GM19452 (cell line): Measurements from ENCODE around the gene NOS1AP.

Experiments used
- ATAC-seq: cut with Tn5 transposase; IDR thresholded peaks from one replicate; pipeline ENCODE4 v1.9.1; 2021; ENCODE audit not compliant: unreplicated experiment

Gene NOS1AP

DNA sequence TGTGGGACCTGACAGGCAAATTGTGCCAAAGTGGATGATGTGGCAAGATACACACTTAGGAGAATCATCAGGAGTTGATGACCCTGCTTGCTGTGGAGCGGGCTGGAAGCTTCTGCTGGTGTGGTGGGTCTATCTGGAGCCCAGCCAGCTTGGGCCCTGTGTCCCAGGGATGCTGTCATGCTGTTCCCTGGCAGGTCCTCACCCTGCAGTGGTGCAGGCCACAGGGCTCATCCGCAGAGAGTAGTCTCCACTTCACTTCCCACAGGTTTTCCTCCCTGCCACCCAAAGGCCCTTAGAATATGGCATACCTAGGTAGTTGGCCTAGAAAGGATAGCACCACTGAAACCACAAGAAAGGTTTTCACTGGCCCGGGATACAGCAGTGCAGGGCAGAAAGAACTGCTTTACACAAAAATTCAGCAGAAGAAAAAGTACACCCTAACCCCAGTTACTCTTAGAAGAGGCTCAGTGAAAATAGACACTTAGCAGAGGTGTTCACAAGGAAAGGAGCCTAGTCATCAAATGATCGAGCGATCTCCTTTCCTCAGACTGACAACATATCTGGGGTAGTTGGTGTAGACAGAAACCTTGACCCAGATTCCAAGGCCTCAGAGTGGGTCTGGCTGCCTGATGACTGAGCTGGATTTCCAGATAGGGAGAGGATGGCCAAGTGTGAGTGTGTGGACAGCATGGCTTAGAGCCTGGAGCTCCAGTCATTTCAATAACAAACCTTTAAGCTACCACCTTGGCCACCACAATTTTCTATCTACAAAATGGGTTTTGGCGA is 310.8 kb downstream of the NOS1AP start:
- ATAC-seq: no peak

DNA sequence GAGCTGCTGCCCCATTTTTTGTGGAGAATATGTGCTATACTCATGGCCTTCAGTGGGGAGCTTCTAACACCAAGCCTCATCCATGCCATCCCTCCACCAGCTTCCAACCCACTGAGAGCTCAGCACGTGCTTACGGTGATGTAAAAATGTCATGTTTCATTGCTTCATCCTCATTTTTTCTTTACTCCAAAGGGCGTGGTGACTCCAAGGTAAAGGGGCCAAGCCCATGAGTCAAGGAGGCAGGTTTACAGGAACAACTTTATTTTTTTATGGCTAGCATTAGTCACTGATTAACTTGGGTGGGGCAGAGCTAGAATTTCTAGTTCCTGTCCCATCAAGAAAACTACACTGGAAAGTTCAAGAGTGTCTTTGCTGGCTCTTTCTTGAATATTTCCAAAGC is 311.9 kb downstream of the NOS1AP start, which contains the start of gene C1orf226:
C1orf226 (plus strand) TSS at position 346 of the 400 bp plus-strand sequence. CDS start 174 bp downstream, outside the sequence.
- ATAC-seq: no peak

DNA sequence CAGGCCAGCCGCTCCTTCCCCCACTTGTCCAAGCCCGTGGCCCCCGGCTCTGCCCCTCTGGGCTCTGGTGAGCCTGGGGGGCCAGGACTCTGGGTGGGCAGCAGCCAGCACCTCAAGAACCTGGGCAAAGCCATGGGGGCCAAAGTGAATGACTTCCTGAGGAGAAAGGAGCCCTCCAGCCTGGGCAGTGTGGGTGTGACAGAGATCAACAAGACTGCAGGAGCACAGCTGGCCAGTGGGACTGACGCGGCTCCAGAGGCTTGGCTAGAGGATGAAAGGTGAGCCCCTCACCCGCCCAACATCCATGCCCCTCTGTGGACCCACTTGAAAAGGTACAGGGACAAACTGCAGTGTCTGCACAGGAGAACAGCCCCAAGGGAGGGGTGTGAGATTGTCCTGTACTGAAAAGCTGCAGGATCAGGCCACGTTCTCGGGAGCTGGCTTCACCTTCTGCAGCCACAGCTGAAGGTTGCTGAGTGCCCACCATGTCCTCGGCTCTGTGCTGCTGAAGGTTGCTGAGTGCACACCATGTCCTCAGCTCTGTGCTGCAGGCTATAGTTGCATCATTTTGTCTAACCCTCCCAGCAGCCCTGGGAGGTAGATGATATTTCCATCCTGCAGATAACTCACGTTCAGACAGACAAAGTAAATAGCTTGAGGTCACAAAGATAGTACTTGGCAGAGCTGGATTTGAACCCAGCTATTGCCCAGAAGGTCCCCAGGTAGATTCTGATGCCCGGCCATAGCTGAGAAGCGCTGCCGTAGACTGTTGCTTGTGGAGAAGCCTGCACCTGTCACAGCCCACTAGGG is 312.7 kb downstream of the NOS1AP start:
- no peak for ATAC-seq

DNA sequence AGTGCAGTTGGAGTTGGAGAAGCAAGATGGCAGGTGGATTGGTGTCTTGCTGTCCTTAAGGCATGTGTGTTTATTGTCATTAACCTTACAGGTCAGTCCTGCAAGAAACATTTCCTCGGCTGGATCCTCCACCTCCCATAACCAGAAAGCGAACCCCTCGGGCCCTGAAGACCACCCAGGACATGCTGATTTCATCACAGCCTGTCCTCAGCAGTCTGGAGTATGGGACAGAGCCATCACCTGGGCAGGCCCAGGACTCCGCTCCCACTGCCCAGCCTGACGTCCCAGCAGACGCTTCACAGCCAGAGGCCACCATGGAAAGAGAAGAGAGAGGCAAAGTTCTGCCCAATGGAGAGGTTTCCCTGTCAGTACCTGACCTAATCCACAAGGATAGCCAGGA is 313.6 kb downstream of the NOS1AP start:
- no peak for ATAC-seq

DNA sequence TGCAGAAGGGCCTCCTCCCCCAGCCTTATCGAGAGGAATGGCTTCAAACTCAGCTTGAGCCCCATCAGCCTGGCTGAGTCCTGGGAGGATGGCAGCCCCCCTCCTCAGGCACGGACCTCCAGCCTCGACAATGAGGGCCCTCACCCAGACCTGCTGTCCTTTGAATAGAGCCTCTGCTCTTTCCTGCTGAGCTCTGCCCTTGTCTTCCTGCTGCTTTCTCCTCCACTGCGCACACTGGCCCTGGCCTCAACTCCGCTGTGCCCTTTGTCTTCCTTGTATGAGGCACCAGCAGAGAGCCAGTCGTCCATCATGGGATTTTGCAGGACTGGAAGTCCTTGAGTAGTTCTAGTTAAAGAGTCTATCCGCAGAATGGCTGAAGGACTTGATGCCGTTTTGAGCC is 314.0 kb downstream of the NOS1AP start:
- ATAC-seq: no peak

DNA sequence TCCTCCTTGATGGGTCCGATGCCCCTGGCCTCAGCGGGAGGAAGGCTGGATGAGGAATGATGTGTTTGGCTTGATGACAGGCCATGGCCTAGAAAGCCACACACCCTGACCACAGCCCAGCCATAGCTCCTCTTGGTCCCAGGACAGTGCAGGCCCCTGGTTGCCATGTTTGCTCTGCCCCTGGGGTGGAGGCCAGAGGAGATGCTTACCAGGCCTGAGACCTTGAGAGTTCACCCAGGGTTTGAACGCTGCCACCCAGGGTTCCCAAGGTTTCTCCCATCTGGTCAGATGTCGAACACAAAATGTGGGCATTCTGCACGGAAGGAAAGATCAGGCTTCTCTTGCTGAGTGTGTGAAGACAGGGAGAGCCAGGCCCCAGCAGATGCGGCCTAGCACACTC is 314.6 kb downstream of the NOS1AP start:
- no peak for ATAC-seq

DNA sequence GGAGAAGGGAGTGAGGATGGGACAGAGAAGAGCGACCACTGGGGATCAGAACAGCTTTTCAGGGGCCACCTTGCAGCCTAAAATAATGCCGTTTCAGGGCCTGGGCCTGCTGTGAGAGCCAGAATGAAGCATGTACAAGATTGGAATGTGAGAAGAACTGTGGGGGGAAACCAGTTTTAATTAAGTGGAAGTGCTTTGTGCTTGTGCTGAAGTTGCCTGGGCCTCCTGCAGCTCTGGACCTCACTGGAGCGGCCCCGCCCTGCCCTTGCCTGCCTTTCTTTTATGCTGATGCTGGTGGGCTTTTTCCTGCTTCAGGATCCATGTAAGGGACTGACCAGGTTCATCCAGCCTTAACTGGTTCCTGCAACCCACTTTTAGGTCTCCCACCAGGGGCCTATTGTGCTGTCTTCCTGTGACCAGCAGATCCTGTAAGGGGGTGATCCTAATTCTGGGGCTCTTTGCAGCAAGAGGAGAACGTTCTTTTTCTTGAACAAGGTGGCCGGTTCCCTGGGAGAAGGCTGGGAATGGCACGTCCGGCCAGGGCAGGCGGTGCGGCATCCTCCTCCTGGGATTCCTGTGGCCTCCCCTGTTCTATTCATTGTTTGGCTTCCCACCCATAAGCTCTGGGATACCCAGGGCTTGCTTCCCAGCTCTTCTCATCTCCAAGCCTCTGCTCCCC is 315.2 kb downstream of the NOS1AP start:
- no peak for ATAC-seq

DNA sequence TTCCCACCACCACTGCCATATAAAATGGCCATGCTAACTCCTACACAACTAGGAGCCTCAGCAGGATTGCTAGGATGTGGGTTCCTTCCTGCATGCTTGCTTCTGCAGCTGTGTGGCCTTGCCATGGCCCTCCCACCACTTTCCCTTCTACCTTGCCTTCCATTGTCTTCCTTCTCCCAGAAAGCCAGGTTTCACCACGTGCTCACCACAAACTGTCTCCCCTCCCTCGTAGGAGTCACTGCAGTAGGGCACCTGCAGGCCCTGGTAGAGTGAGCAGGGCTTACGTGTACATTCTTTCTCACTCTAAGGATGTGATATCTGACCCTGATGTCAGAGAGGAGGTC is 315.8 kb downstream of the NOS1AP start:
- no peak for ATAC-seq

DNA sequence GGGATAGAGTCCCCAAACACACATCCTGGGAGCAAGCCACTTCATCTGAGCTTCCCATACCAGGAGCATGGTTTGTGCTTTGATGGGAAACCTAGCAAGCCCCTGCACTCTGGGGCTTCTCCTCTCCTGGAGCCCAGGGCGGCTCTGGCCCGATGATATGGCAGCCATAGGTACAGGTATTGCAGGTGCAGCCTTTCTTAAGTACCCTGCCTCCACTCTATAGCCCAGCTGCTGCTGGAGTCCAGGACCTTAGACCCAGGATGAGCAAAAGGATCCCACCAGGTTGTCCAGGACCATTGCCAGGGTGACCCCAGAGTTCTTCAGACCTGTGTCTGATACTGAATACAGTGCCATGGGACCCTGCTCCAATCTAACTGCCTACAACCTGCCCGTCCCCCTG is 316.2 kb downstream of the NOS1AP start:
- ATAC-seq: no peak

DNA sequence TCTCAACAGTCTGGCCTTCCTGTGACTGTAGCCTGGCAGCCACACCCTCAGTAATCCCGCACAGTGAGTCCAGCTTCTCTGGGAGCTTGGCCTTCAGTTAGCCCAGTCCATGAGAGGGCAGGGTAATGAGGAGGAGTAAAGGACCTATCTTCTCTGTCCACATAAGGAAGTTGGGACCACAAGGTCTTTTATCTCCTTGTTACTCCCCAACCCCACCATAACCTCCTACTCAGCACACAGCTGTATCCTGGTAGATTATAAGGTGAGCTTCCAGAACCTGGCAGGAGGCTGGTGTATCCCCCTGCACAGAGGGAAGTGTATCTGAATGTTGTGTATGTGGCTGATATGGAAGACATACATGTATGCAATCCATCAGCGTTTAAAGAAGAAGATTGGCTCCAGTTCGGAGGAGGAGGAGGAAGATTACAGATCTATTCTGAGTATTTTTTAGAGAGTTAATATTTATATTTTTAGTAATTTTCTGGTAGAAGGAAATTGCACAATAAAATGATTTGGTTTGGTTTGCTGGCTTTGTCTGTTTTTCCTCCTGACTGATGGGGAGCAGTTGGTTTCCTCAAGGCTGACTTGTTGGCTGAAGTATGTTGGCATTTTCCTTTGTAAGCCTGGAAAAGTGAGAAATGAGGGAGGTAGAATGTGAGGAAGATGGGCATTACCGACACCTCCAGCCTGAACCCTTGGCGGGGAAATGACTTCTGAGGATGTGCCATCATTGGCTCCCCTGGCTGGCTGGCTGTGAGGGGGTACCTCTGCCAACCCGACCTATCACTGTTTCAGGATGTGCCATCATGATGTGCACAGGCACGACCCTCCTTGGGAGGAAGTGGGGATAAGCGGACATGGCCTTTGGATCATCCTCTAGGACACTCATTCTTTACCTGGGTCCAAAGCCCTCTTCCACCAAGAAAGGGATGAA is 317.1 kb downstream of the NOS1AP start:
- no peak for ATAC-seq

DNA sequence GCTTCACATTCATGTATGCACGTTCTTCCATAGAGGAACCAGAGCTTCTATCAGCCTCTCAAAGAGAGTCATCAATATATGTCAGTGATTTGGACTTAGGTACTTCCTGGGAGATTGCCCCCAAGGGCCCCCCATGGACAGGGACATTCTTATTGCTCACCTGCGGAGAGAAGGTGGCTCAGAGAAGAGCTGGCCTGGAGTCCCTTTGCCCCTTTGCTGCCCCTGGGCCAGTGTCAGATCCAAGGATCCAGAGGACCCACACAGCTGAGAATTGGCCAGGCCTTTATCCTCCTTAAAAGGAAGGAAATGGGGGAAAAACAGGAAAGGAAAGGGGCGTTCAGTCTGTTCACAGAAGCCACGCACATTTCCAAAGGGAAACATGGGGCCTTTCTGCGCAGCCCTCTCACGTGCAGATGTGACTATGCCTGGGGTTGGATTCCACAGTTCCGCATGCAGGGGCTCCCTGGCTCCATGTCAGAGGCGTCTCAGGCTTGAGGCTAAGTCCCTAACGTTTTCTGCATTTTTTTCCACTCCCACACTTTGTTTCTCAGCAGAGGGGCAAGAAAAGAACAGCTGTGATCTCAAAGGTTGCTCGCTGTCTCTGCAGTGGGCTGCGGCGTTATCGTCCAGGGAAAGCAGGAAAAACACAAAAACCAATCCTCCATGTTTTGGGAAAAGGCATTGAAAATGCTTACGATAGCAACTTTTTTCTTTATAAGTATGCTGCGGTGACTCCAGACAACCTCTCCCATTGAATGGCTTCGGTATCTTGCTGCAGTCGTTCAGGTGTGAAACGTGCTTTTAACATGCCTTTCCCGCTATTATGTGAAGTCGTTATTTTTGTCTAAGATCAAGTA is 318.0 kb downstream of the NOS1AP start:
- no peak for ATAC-seq

DNA sequence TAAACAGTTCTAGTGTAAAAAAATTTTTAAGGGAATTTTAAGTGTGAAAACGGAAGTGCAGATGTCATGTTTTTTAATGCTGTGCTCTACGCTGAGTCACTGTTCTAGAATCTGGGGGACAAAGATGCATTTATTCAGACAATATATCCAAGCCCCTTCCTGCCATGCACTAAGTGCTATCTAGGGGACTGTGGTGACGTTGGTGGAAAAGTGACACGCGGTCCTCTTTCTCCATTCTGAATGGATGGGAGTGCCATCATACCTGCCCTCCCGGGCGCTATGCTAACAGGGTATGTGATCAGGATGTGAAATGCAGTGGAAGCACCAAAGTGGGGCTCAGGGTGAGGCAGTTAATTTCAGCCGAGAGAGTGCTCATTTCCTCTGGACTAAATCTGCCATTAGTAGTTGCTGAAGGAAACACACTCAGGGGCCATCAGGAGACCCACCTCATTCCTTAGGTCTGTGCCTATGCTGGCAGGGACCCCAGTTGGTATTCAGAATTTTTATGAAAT is 318.6 kb downstream of the NOS1AP start:
- ATAC-seq: no peak

DNA sequence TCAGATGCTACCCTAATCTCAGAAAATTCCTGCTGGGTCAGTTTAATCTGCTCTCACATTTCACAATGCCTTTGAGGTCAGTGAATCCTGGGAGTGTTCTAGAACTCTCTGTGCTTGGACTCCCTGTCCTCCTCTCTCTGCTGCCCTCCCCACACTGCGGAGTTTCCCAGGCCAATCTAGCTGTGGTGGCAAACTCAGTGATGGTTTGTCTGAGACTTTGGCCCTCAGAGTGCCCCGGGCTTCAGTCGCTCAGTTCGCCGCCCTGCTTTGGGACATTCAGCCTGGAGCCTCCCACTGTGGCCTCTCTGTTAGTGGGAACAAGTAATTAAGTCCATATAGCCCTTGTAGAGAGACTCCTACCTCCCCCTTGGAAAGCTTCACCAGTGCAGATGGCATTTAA is 319.1 kb downstream of the NOS1AP start:
- ATAC-seq: no peak

DNA sequence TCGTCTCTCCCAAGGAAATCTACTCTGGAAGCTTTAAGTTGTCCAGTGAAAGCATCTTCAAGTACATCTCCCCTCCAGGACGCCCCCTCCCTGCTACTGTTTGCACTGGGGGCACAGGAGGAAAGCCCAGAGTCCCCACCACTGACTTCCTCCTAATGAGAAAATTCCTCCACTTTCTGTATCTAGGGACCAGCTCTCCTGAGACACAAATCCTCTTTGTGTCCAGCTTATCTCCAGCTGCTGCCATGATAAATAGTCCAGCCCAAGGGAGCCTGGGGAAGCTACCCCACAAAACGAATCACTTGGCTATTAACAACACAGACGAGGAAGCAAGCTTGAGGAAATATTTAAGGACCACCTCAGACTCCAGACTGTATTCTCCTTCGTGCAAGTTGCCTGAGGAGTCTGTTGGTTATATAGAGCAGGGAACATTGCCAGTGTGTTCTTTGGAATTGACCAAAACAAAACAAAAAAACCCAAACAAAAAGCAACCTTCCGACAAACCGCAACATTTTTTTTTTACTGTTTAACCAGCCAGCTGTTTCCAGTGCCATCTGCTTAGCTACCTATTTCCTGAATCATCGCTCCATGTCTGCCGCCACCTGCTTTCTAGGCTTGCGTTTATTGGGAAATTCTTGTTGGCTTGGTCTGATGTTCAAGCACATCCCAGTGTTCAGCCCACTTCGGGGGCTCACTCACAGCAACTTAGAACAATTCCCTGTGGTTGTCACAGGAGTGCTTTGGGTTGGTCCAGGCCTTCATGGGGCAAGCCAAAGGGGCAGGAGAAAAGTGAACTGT is 319.7 kb downstream of the NOS1AP start:
- peak; percentile 56 for ATAC-seq

DNA sequence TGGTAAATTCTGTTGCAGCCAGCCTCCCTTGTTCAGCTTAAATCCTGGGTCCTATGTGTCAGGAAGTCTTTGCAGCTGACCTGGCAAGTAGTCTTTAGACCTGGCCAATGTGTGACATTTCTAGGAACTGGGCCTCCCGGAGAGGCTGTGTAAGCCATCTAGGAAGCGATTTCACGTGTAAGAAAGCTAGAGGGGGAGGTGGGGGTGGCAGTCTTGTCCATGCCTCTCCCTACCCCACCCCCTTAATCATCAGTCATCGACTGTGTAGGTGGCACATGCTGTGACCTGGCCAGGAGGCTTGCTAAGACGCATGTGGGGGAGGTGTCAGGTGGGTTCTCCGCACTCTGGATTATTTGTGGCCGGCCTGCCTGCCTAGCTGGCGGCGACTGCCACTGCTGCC is 320.5 kb downstream of the NOS1AP start:
- ATAC-seq: no peak

DNA sequence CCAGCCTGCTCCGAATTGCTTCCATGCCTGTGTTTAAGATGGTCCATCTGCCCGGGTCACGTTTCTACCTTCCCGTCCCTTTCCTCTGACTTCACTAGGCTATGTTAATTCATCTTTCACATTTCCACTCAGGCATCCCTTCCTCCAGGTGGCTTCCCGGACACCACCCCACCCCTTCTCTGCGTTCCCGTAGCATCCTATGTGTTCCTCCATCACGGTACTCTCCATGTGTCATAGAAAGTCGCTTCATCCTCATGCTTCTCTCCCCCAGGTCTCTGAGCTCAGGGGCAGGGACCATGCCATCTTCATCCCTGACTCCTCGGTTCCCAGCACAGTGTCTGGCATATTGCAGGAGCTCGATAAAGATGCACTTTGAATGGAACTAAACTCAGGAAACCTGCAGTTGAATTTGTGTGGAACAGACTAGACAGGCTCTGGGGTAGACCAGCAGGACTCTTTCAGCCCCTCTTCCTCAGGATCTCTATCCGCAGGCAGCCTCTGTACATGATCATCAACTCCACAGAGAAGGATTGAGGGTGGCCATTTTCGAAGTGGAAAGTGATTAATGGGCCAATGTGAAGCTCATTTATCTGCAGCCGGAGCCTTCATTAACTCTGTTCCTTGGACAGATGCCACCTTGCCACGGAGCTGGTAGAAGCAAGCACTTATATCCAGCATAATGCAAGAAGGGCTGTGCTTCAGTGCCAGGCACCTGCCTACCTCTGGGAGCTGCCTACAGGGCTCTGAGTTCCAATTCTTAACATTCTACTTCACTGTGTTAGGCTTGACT is 321.1 kb downstream of the NOS1AP start:
- no peak for ATAC-seq

DNA sequence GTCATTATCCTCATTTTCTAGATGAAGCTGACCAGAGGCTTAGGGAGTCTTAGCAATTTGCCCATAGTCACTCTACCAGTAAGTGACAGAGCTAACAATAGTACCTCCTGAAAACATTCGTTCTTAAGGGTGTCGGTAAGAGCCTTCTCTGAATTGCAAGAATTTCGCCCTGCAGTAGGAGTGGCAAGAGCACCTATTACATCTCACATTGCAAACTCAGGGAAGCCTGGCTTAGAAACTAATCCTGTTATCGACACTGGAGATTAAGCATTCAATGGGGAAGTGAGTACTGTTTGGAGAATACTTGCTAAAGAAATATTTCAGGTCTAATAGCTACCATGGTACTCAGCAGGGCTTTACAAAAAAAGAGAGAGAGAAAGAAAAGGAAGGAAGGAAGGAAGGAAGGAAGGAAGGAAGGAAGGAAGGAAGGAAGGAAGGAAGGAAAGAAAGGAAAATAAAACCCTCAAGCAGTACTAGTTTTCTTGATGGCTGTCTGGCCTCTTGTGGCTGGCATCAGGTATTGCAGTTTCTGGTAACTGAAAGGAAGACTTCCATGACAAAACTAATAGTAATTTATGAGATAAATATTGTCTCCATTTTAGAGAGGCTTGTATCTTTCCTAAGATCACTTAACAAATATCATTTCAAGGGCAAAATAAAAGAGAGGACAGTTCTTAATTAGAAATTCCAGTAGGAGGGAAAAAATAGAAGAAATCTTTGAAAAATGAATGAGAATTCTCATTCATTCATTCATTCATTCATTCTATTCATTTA is 322.5 kb downstream of the NOS1AP start:
- no peak for ATAC-seq
